GM12878 (cell line): Measurements from ENCODE around the gene BBLN. TPM values are rescaled to one million over a fixed set of nuclear protein-coding genes. Genes with fewer than 3 reads are reported as not detected.

Source experiments
- CTCF ChIP-seq, 3 experiments: IDR thresholded peaks in 2 of 3; conservative IDR thresholded peaks in 1 of 3; 2 replicates each; pipeline ENCODE4 v1.5.1; 2011; ENCODE audit warnings: low read depth in 3 of 3, low read length in 3 of 3, mild to moderate bottlenecking in 3 of 3, control low read depth in 2 of 3, moderate library complexity in 2 of 3, inconsistent platforms in 1 of 3, mixed read lengths in 1 of 3; ENCODE audit not compliant: control insufficient read depth in 2 of 3, insufficient read depth in 1 of 3; ENCODE audit errors: extremely low read depth in 1 of 3
- EED ChIP-seq: sonication (generic); IDR thresholded peaks from 2 replicates; pipeline ENCODE4 v1.6.1; 2016; ENCODE audit warnings: antibody characterized with exemption, low read depth
- EP300 ChIP-seq, 2 experiments: fragments of 150-350 bp in 1 of 2; IDR thresholded peaks; 2 replicates each; pipeline ENCODE4 v1.6.1; 2011 to 2012; ENCODE audit warnings: low read depth in 2 of 2, low read length in 2 of 2, borderline replicate concordance in 1 of 2, improper control_type of control experiment in 1 of 2, inconsistent platforms in 1 of 2; ENCODE audit not compliant: control insufficient read depth in 1 of 2
- IKZF2 ChIP-seq, 2 experiments: fragments of 450-650 bp; IDR thresholded peaks; 2 replicates each; pipeline ENCODE4 v1.6.1; 2017; ENCODE audit warnings: mild to moderate bottlenecking in 2 of 2, moderate library complexity in 2 of 2
- IRF4 ChIP-seq: IDR thresholded peaks from 2 replicates; pipeline ENCODE4 v1.6.1; 2011; ENCODE audit warnings: low read depth, low read length
- MTA3 ChIP-seq: IDR thresholded peaks from 2 replicates; pipeline ENCODE4 v1.6.1; 2012; ENCODE audit warnings: low read length, inconsistent platforms, borderline replicate concordance
- NBN ChIP-seq: fragments of 450-650 bp; IDR thresholded peaks from 2 replicates; pipeline ENCODE4 v1.6.1; 2016
- NFXL1 ChIP-seq: fragments of 450-650 bp; IDR thresholded peaks from 2 replicates; pipeline ENCODE4 v1.6.1; 2017; ENCODE audit warnings: antibody characterized with exemption, mild to moderate bottlenecking, borderline replicate concordance
- PAX5 ChIP-seq: IDR thresholded peaks from 2 replicates; pipeline ENCODE4 v1.6.1; 2011; ENCODE audit warnings: low read depth, low read length, borderline replicate concordance
- SIN3A ChIP-seq: IDR thresholded peaks from 2 replicates; pipeline ENCODE4 v1.6.1; 2012; ENCODE audit warnings: low read depth, low read length, improper control_type of control experiment
- USF2 ChIP-seq: IDR thresholded peaks from 2 replicates; pipeline ENCODE4 v1.6.1; 2011; ENCODE audit warnings: low read depth, low read length, improper control_type of control experiment, borderline replicate concordance
- ZBED1 ChIP-seq: IDR thresholded peaks from 2 replicates; pipeline ENCODE4 v1.6.1; 2016; ENCODE audit warnings: borderline replicate concordance
- ZBTB11 ChIP-seq: fragments of 450-650 bp; formaldehyde crosslinking; IDR thresholded peaks from 2 replicates; pipeline ENCODE4 v1.5.0; 2022; ENCODE audit warnings: mild to moderate bottlenecking, missing genetic modification characterization
- ZNF217 ChIP-seq: fragments of 450-650 bp; IDR thresholded peaks from 2 replicates; pipeline ENCODE4 v1.6.1; 2017; ENCODE audit warnings: antibody characterized with exemption, mild to moderate bottlenecking
- polyA plus RNA-seq, 11 experiments: library from polyadenylated mRNA; depleted of rRNA in 4 of 11; unstranded in 6 of 11; stranded (reverse) in 5 of 11; fragments of >200 nt; fragmentation: Nextera tagmentation in 4 of 11; fragmentation: Illumina TruSeq in 1 of 11; extraction: Ambion mirVana in 4 of 11; extraction: Trizol in 1 of 11; gene quantifications; 1 replicate in 1 of 11; 2 replicates in 10 of 11; pipeline versions ENCODE4 v1.2.1 to v1.2.3, GENCODE V29; 2011 to 2016; ENCODE audit warnings: inconsistent platforms in 2 of 11, missing spikeins in 2 of 11, low read depth in 1 of 11
- total RNA-seq, 4 experiments: library from RNA; depleted of rRNA in 3 of 4; stranded (reverse); fragments of >200 nt in 3 of 4; fragmentation: Illumina TruSeq in 1 of 4; extraction: Trizol in 1 of 4; gene quantifications; 2 replicates each; pipeline versions ENCODE4 v1.2.1 to v1.2.3, GENCODE V29; 2013 to 2021

The BBLN gene
- total and polyA plus RNA-seq, 10 of the 15 experiments (the other 5 are each of a cell fraction or from before 2014, with no cell fraction given) = 3.8 to 194 (median 66.2) TPM

- TF ChIP-seq IKZF2 (IDR thresholded peaks at IDR 0.05) (peak; percentile 48 to 61; a peak in 3 of 4 replicates), EP300 (IDR thresholded peaks at IDR 0.05; ENCODE audit: borderline replicate concordance in 1 of 2, control insufficient read depth in 1 of 2, low read depth in 2 of 2, low read length in 2 of 2) (0 out of 4 replicates have a peak, but pooled peaks of 1 of the 2 experiments have one; percentile 35), SIN3A (peak; percentile 57; the same call in 1 of the 2 replicates), USF2 (no peak), ZBTB11 (CRISPR knock-in tag) (no peak), CTCF (IDR thresholded peaks at IDR 0.05 in 2 of 3, conservative IDR thresholded peaks at IDR 0.05 in 1 of 3; ENCODE audit: control insufficient read depth in 2 of 3, extremely low read depth in 1 of 3, insufficient read depth in 1 of 3, low read depth in 3 of 3, low read length in 3 of 3) (peak; percentile 81 to 92 (median 85)), IRF4 (0 out of 2 replicates have a peak, but pooled peaks have one; percentile 13), NBN (peak; percentile 14; the same call in 1 of the 2 replicates), EED (peak; percentile 24; the same call in 1 of the 2 replicates), MTA3 (no peak), ZNF217 (peak; percentile 39; the same call in 1 of the 2 replicates), ZBED1 (no peak), PAX5 (0 out of 2 replicates have a peak, but pooled peaks have one; percentile 9), NFXL1 (peak; percentile 85; the same call in 1 of the 2 replicates)
These were observed 35.0 kb upstream of the BBLN start (continued) for GRCh38 chr9:128124873-128125579.
